ENCODE data around the gene SMYD2.
"Not testable (repeated sequence)": the region's sequence is repeated elsewhere in the genome, so short reads cannot be mapped to it uniquely, and the experiment has no call there.

The SMYD2 gene

GRCh38 chr1:214264976-214265375 is 16.0 kb upstream of the SMYD2 start:
- peaks cover 4% of the 10 kb centered on the region for H3K4me1 Mint-ChIP-seq
- no peak overlapping the region for H3K4me3 Mint-ChIP-seq
- H3K36me3 Mint-ChIP-seq (ENCODE audit: low read depth): no peaks in the 10 kb centered on the region
- H3K27ac Mint-ChIP-seq: no peak overlapping the region
- peaks cover 9% of the 10 kb centered on the region for H3K27me3 Mint-ChIP-seq (ENCODE audit: low read depth)
- TF ChIP-seq, protein P1, sequence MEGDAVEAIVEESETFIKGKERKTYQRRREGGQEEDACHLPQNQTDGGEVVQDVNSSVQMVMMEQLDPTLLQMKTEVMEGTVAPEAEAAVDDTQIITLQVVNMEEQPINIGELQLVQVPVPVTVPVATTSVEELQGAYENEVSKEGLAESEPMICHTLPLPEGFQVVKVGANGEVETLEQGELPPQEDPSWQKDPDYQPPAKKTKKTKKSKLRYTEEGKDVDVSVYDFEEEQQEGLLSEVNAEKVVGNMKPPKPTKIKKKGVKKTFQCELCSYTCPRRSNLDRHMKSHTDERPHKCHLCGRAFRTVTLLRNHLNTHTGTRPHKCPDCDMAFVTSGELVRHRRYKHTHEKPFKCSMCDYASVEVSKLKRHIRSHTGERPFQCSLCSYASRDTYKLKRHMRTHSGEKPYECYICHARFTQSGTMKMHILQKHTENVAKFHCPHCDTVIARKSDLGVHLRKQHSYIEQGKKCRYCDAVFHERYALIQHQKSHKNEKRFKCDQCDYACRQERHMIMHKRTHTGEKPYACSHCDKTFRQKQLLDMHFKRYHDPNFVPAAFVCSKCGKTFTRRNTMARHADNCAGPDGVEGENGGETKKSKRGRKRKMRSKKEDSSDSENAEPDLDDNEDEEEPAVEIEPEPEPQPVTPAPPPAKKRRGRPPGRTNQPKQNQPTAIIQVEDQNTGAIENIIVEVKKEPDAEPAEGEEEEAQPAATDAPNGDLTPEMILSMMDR (IDR thresholded peaks at IDR 0.05; ENCODE audit: unreplicated experiment in 3 of 3): no peak
- no peaks in the 10 kb centered on the region for H3K9me3 Mint-ChIP-seq

GRCh38 chr1:214270097-214270650 is 10.8 kb upstream of the SMYD2 start:
- Mint-ChIP-seq H3K4me1 (peaks cover 15% of the 10 kb centered on the region), H3K27me3 (ENCODE audit: low read depth) (no peaks in the 10 kb centered on the region), H3K27ac (no peak overlapping the region), H3K4me3 (no peak overlapping the region), H3K36me3 (ENCODE audit: low read depth) (no peaks in the 10 kb centered on the region), H3K9me3 (peaks cover 3% of the 10 kb centered on the region)
- TF ChIP-seq, protein P1 (IDR thresholded peaks at IDR 0.05; ENCODE audit: unreplicated experiment in 3 of 3): no peak

DNA sequence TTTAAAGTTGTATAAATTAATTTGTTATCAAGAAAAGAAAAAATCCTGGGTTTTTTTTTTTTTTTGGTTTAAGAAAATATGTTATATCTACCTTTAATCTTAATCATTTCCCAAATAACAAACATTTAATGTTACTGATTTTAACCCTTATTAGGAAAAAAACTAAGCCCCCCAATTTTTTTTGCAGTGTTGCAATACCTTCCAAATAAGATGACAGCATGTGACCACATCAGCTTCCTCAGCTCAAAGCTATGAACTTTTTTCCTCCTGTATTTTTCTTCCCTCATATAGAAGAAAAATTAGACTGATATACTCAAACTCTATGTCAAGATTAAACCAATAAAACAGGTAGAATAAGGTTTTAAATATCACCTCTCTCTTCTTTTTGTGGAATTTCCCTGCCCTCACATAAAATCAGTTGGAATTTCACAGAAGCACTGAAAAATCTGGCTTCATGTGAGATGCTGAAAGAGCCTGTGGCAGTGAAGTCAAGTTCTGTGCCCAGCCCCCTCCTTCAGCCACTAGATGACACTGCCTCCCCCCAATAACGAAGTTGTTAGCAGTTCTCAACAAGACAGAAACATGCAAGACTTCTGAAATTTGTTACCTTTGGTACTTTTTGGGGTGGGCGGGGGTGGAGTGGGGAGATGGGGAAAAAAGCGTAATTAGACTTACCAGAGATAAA is 9.6 kb upstream of the SMYD2 start:
- Mint-ChIP-seq H3K4me1 (peaks cover 15% of the 10 kb centered on the region), H3K27me3 (ENCODE audit: low read depth) (peaks cover 3% of the 10 kb centered on the region), H3K4me3 (no peak overlapping the region), H3K27ac (peak overlapping the region in 1 of 3 experiments; percentile 16), H3K36me3 (ENCODE audit: low read depth) (no peaks in the 10 kb centered on the region), H3K9me3 (peaks cover 3% of the 10 kb centered on the region)
- TF ChIP-seq, protein P1 (IDR thresholded peaks at IDR 0.05; ENCODE audit: unreplicated experiment in 3 of 3): no peak

DNA sequence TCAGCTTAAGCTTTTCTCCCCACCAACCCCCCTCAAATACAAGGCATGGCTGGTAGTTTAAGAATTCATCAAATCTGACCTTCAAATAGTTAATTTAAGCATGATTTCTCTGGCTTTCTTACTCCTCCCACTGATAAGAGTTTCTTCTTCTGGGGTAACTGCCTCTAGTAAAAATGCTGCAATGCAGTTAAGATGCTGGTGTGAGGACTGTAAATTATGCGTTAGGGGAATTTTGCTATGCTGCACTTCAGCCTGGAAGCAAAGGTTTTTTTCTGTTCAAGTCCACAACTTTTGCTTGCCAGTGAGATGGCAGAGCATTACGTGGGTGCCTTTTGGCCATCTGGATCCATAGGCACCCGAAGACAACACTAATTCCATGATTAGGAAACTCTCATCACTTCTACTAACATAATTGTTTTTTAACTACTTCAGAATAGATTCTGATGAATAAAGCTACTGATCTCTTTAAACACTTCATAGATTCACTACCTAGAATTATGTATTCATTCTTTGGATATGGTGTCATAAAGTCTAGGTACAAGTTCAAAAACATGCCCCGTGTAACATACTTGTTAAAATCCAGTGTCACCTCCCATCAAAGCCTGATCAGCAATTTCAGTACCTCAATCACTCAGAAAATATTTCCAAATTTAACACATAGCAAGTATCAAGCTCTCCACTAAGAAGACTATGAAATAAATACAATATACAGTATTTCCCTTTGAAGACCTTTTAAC is 8.8 kb upstream of the SMYD2 start:
- peaks cover 3% of the 10 kb centered on the region for H3K9me3 Mint-ChIP-seq
- H3K27ac Mint-ChIP-seq: peak overlapping the region; percentile 1 to 42 (median 12)
- no peaks in the 10 kb centered on the region for H3K36me3 Mint-ChIP-seq (ENCODE audit: low read depth)
- TF ChIP-seq, protein P1 (IDR thresholded peaks at IDR 0.05; ENCODE audit: unreplicated experiment in 3 of 3): no peak
- H3K4me1 Mint-ChIP-seq: peaks cover 15% of the 10 kb centered on the region
- no peak overlapping the region for H3K4me3 Mint-ChIP-seq
- H3K27me3 Mint-ChIP-seq (ENCODE audit: low read depth): peaks cover 3% of the 10 kb centered on the region

DNA sequence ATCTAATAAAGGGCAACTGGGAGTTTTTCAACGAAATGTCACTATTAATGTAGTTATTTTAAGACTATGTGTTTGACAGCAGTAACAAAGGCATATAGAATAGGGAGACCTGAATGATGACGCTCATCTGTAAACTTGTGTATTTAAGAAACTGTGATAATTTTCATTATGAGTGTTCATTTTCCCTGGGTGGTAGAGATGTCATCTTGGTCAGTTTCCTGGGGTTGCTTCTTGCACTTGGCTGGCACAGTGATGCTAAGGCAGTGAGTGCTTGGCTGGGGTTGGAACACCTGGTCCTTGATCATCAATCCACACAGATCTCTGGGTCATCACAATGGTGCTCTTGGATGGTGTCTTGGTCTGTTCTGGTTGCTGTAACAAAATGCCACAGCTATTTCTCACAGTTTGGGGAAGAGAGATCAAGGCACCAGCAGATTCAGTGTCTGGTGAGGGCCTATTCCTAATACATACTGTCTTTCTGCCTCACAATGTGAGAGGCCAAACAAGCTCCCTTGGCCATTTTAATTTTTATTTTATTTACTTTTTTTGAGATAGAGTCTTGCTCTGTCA is 7.9 kb upstream of the SMYD2 start:
- Mint-ChIP-seq H3K36me3 (ENCODE audit: low read depth) (no peaks in the 10 kb centered on the region), H3K4me1 (peaks cover 15% of the 10 kb centered on the region), H3K4me3 (no peak overlapping the region), H3K27me3 (ENCODE audit: low read depth) (peaks cover 3% of the 10 kb centered on the region), H3K27ac (peak overlapping the region in 1 of 3 experiments; percentile 1), H3K9me3 (peaks cover 3% of the 10 kb centered on the region)
- TF ChIP-seq, protein P1 (IDR thresholded peaks at IDR 0.05; ENCODE audit: unreplicated experiment in 3 of 3): no peak

GRCh38 chr1:214275700-214276099 is 5.3 kb upstream of the SMYD2 start:
- H3K9me3 Mint-ChIP-seq; H3K4me3 Mint-ChIP-seq; H3K27ac Mint-ChIP-seq; H3K27me3 Mint-ChIP-seq (ENCODE audit: low read depth): not testable (repeated sequence)
- H3K36me3 Mint-ChIP-seq (ENCODE audit: low read depth): peaks cover 17% of the 10 kb centered on the region
- peaks cover 25% of the 10 kb centered on the region for H3K4me1 Mint-ChIP-seq
